H1 (cell line): ENCODE results near the gene SUPT20HL1. TPM values are rescaled to one million over a fixed set of nuclear protein-coding genes. Genes with fewer than 3 reads are reported as not detected.

Experiments used
- CTCF ChIA-PET: fragments of 300-600 bp; sonication (Branson Sonifier 250); formaldehyde crosslinking; loops from one replicate; lab custom pipeline; 2021; ENCODE audit not compliant: partially characterized antibody; lab: Charles Lee
- POLR2A ChIA-PET: fragments of 300-600 bp; sonication (Branson Sonifier 250); formaldehyde crosslinking; loops from one replicate; lab custom pipeline; 2021; ENCODE audit warnings: inconsistent platforms; ENCODE audit not compliant: partially characterized antibody; lab: Charles Lee
- DNase-seq, 2 experiments: peaks; one replicate each; pipeline versions ENCODE4 v3.0.0 to v3.0.0-alpha.2; 2010 to 2022; ENCODE audit warnings: low spot score in 2 of 2, low read depth in 1 of 2, mixed read lengths in 1 of 2
- FAIRE-seq: peaks from 2 replicates; lab custom pipeline; 2011; peaks lifted over from hg19 to GRCh38; lab: Jason Lieb, UNC
- H2AFZ ChIP-seq: 2 replicates; pipeline ENCODE4 v1.8.1; 2012; ENCODE audit warnings: low read length, inconsistent platforms
- H2AK5ac ChIP-seq: 2 replicates; pipeline ENCODE4 v1.6.1; 2013; ENCODE audit warnings: low read depth, low read length
- H2BK120ac ChIP-seq: replicated peaks from 2 replicates; pipeline ENCODE3; 2013; ENCODE audit warnings: low read depth, low read length, inconsistent platforms
- H2BK12ac ChIP-seq: 2 replicates; pipeline ENCODE4 v1.6.1; 2013; ENCODE audit warnings: low read depth, low read length
- H2BK15ac ChIP-seq: 2 replicates; pipeline ENCODE4 v1.6.1; 2013; ENCODE audit warnings: low read length
- H2BK20ac ChIP-seq: 2 replicates; pipeline ENCODE4 v1.6.1; 2013; ENCODE audit warnings: low read length
- H2BK5ac ChIP-seq: 2 replicates; pipeline ENCODE4 v1.6.1; 2013; ENCODE audit warnings: low read depth, low read length
- H3K14ac ChIP-seq: 2 replicates; pipeline ENCODE4 v1.6.1; 2013; ENCODE audit warnings: inconsistent platforms; ENCODE audit not compliant: insufficient read length
- H3K18ac ChIP-seq: 2 replicates; pipeline ENCODE4 v1.6.1; 2013; ENCODE audit warnings: low read length; ENCODE audit errors: extremely low read depth
- H3K23ac ChIP-seq: 2 replicates; pipeline ENCODE4 v1.6.1; 2013; ENCODE audit warnings: inconsistent platforms; ENCODE audit not compliant: insufficient read length
- H3K23me2 ChIP-seq: 2 replicates; pipeline ENCODE4 v1.6.1; 2013; ENCODE audit warnings: low read depth, low read length
- H3K27ac ChIP-seq: 2 replicates; pipeline ENCODE4 v1.6.1; 2011; ENCODE audit warnings: low read depth, low read length, inconsistent platforms
- H3K27me3 ChIP-seq, 4 experiments: replicated peaks in 1 of 4; 1 replicate in 1 of 4; 2 replicates in 3 of 4; pipeline versions ENCODE4 v1.6.1 to v1.8.1; 2011 to 2013; ENCODE audit warnings: low read length in 3 of 4, mild to moderate bottlenecking in 3 of 4, inconsistent platforms in 2 of 4, mixed read lengths in 2 of 4, moderate library complexity in 1 of 4; ENCODE audit not compliant: control insufficient read depth in 3 of 4, insufficient read depth in 3 of 4; ENCODE audit errors: extremely low read depth in 1 of 4
- H3K36me3 ChIP-seq, 4 experiments: 2 replicates each; pipeline versions ENCODE4 v1.6.1 to v1.8.1; 2011 to 2013; ENCODE audit warnings: mild to moderate bottlenecking in 4 of 4, low read length in 3 of 4, moderate library complexity in 2 of 4, control low read depth in 1 of 4, inconsistent platforms in 1 of 4; ENCODE audit not compliant: insufficient read depth in 4 of 4, control insufficient read depth in 2 of 4
- H3K4ac ChIP-seq: replicated peaks from 2 replicates; pipeline ENCODE3; 2013; ENCODE audit warnings: low read length, low read depth, mixed read lengths, inconsistent platforms; ENCODE audit not compliant: insufficient read length
- H3K4me1 ChIP-seq, 4 experiments: replicated peaks in 1 of 4; 1 replicate in 1 of 4; 2 replicates in 3 of 4; pipeline versions ENCODE4 v1.6.1 to v1.8.1; 2011 to 2013; ENCODE audit warnings: low read length in 3 of 4, inconsistent platforms in 2 of 4, mixed read lengths in 1 of 4; ENCODE audit not compliant: insufficient read depth in 4 of 4, control insufficient read depth in 3 of 4
- H3K4me2 ChIP-seq, 2 experiments: 2 replicates each; pipeline versions ENCODE4 v1.6.1 to v1.8.1; 2011 to 2013; ENCODE audit warnings: low read depth in 2 of 2, low read length in 2 of 2, control low read depth in 1 of 2, inconsistent platforms in 1 of 2, mild to moderate bottlenecking in 1 of 2; ENCODE audit not compliant: insufficient read depth in 1 of 2
- H3K4me3 ChIP-seq, 4 experiments: fragments of 200-600, 300-600 bp in 1 of 4; sonication (generic), shearing (Covaris generic), sonication (Bioruptor Twin) in 1 of 4; 2 replicates each; pipeline versions ENCODE4 v1.5.1 to v1.8.1; 2011 to 2016; ENCODE audit warnings: low read length in 4 of 4, low read depth in 3 of 4, control low read depth in 2 of 4, inconsistent platforms in 2 of 4, mild to moderate bottlenecking in 2 of 4, mixed read lengths in 1 of 4, moderate library complexity in 1 of 4; ENCODE audit not compliant: insufficient read depth in 2 of 4; ENCODE audit errors: extremely low read depth in 1 of 4
- H3K56ac ChIP-seq: replicated peaks from 2 replicates; pipeline ENCODE3; 2013; ENCODE audit warnings: low read depth, mild to moderate bottlenecking, mixed read lengths, low read length, inconsistent platforms; ENCODE audit not compliant: insufficient read length
- H3K79me1 ChIP-seq: 2 replicates; pipeline ENCODE4 v1.6.1; 2013; ENCODE audit warnings: low read depth, low read length, control low read depth
- H3K79me2 ChIP-seq, 2 experiments: 2 replicates each; pipeline versions ENCODE4 v1.6.1 to v1.8.1; 2012 to 2013; ENCODE audit warnings: low read length in 2 of 2, mild to moderate bottlenecking in 2 of 2, inconsistent platforms in 1 of 2; ENCODE audit not compliant: insufficient read depth in 2 of 2, control insufficient read depth in 1 of 2
- H3K9ac ChIP-seq, 4 experiments: replicated peaks in 1 of 4; 1 replicate in 1 of 4; 2 replicates in 3 of 4; pipeline versions ENCODE4 v1.6.1 to v1.8.1; 2011 to 2013; ENCODE audit warnings: low read depth in 3 of 4, low read length in 3 of 4, control low read depth in 2 of 4, mild to moderate bottlenecking in 2 of 4, moderate library complexity in 2 of 4, inconsistent platforms in 1 of 4; ENCODE audit errors: extremely low read depth in 1 of 4
- H3K9me3 ChIP-seq, 2 experiments: 2 replicates each; pipeline versions ENCODE4 v1.6.1 to v1.8.1; 2012 to 2013; ENCODE audit warnings: mild to moderate bottlenecking in 2 of 2, moderate library complexity in 2 of 2, control low read depth in 1 of 2, inconsistent platforms in 1 of 2, low read depth in 1 of 2, low read length in 1 of 2, mixed read lengths in 1 of 2; ENCODE audit not compliant: insufficient read depth in 2 of 2
- H4K20me1 ChIP-seq, 2 experiments: replicated peaks in 1 of 2; 2 replicates each; pipeline versions ENCODE3 to v1.8.1; 2011 to 2013; ENCODE audit warnings: inconsistent platforms in 2 of 2, low read length in 2 of 2, mild to moderate bottlenecking in 1 of 2; ENCODE audit not compliant: insufficient read depth in 2 of 2, control insufficient read depth in 1 of 2
- H4K5ac ChIP-seq: 2 replicates; pipeline ENCODE4 v1.6.1; 2013; ENCODE audit warnings: low read length, low read depth, mixed read lengths, inconsistent platforms; ENCODE audit not compliant: insufficient read length
- H4K8ac ChIP-seq: 2 replicates; pipeline ENCODE4 v1.8.0; 2013; ENCODE audit warnings: mild to moderate bottlenecking, moderate library complexity, low read length, inconsistent platforms; ENCODE audit not compliant: insufficient read depth; ENCODE audit errors: extremely low read depth
- H4K91ac ChIP-seq: replicated peaks from 2 replicates; pipeline ENCODE3; 2013; ENCODE audit warnings: low read length, mixed read lengths, inconsistent platforms; ENCODE audit not compliant: insufficient read length
- CBX8 ChIP-seq: fragments of 300-800, 300-1000 bp; sonication (generic); IDR thresholded peaks from 2 replicates; pipeline ENCODE4 v1.7.1; 2016; ENCODE audit warnings: low read depth, low read length, borderline replicate concordance
- CHD1 ChIP-seq: IDR thresholded peaks from 2 replicates; pipeline ENCODE4 v1.6.1; 2012; ENCODE audit warnings: low read depth, low read length, improper control_type of control experiment
- FOSL1 ChIP-seq: IDR thresholded peaks from 2 replicates; pipeline ENCODE4 v1.6.1; 2011; ENCODE audit warnings: mild to moderate bottlenecking, low read depth, low read length, moderate library complexity; ENCODE audit not compliant: insufficient read depth
- GABPA ChIP-seq: IDR thresholded peaks from 2 replicates; pipeline ENCODE4 v1.6.1; 2011; ENCODE audit warnings: mild to moderate bottlenecking, low read length, moderate library complexity, borderline replicate concordance; ENCODE audit not compliant: insufficient read depth
- KDM4A ChIP-seq: IDR thresholded peaks from one replicate; pipeline ENCODE4 v1.7.1; 2012; ENCODE audit warnings: low read depth, mild to moderate bottlenecking, moderate library complexity, low read length, inconsistent platforms; ENCODE audit not compliant: severe bottlenecking
- SRF ChIP-seq: IDR thresholded peaks from 2 replicates; pipeline ENCODE4 v1.6.1; 2011; ENCODE audit warnings: mild to moderate bottlenecking, low read depth, low read length, moderate library complexity
- WGBS, 2 experiments: shearing (Covaris generic) in 1 of 2; methylation state at CpG; one replicate each; pipeline versions ENCODE4 v1.1.6 to v1.1.7; 2013 to 2015; ENCODE audit warnings: low lambda C conversion rate in 2 of 2, mixed read lengths in 2 of 2, inconsistent platforms in 1 of 2, low coverage in 1 of 2, missing lambda C conversion rate in 1 of 2; ENCODE audit not compliant: insufficient replicate concordance in 2 of 2, insufficient coverage in 1 of 2, insufficient read length in 1 of 2; ENCODE audit errors: extremely low coverage in 1 of 2, missing lambda C conversion rate in 1 of 2; 5-methylcytosine and 5-hydroxymethylcytosine counted together
- polyA plus RNA-seq, 7 experiments: library from polyadenylated mRNA; depleted of rRNA in 3 of 7; stranded (reverse) in 5 of 7; unstranded in 2 of 7; fragments of >200 nt in 5 of 7; fragments of 200-250 nt in 2 of 7; gene quantifications; 1 replicate in 5 of 7; 2 replicates in 1 of 7; 4 replicates in 1 of 7; pipeline versions ENCODE4 v1.2.1 to v1.2.3, GENCODE V29; 2011 to 2013; ENCODE audit warnings: missing spikeins in 2 of 7, mixed read lengths in 2 of 7
- total RNA-seq: library from RNA; stranded (reverse); fragmentation: NEBNext Ultra II Directional; extraction: Animal tissue kit (Norgen Biotek cat#: 25700); gene quantifications from 2 replicates; pipeline ENCODE4 v1.2.1, GENCODE V29; 2021

The SUPT20HL1 gene
- total and polyA plus RNA-seq, 2 of the 8 experiments (the other 6 are each of a cell fraction or from before 2014, with no cell fraction given): not detected

DNA sequence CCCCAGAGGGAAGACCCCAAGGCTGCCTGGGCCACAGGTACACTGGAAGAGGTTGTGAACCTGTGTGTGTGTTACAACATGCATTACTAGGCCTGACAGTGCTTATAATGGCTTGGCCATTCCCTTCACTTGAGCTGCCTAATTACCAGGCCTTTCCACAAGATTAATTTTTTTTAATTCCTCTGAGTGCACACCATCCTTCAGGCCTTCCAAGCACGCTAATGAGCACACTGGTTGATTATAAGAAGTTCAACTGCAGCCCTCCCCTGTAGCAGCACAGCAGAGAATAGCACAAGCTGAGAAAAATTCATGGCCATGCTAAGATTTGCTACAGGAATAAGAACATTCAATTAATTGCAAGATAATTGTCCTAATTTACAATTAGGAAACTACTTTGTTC, 44.3 kb upstream of the SUPT20HL1 start:
- no peaks in the 10 kb centered on the region for H4K20me1 ChIP-seq
- H3K56ac ChIP-seq: no peak overlapping the region
- WGBS, 2 experiments: 92% methylated on average over 1 of the region's 1 CpG; no CpG with 5 or more reads in 1 of the 2 experiments
- H3K9ac ChIP-seq: no peak overlapping the region
- peaks cover 0 to 1% (median 0%) of the 10 kb centered on the region in 4 experiments; a peak in 2 of 7 replicates for H3K4me1 ChIP-seq
- no peak overlapping the region for H2AK5ac ChIP-seq
- TF ChIP-seq FOSL1 (no peak), CHD1 (no peak), CBX8 (no peak), GABPA (no peak), KDM4A (no peak), SRF (no peak)
- no peak overlapping the region for H3K14ac ChIP-seq
- H3K4me3 ChIP-seq: no peak overlapping the region
- no peak overlapping the region for H2BK5ac ChIP-seq
- H3K27me3 ChIP-seq: no peaks in the 10 kb centered on the region
- no peak overlapping the region for H2BK15ac ChIP-seq
- no peak overlapping the region for H4K91ac ChIP-seq
- H3K79me2 ChIP-seq: no peaks in the 10 kb centered on the region
- H2BK20ac ChIP-seq: no peak overlapping the region
- no peaks in the 10 kb centered on the region for H3K23me2 ChIP-seq
- H3K27ac ChIP-seq: no peak overlapping the region
- ChIA-PET CTCF (no interaction called here), POLR2A (no interaction called here)
- FAIRE-seq (no peak), DNase-seq (no peak)
- no peaks in the 10 kb centered on the region for H3K9me3 ChIP-seq
- H2AFZ ChIP-seq: no peak overlapping the region
- H2BK120ac ChIP-seq: no peak overlapping the region
- H2BK12ac ChIP-seq: no peak overlapping the region
- H3K4me2 ChIP-seq: no peak overlapping the region
- no peak overlapping the region for H3K18ac ChIP-seq
- no peaks in the 10 kb centered on the region for H3K79me1 ChIP-seq
- H3K4ac ChIP-seq: no peak overlapping the region
- H4K8ac ChIP-seq: no peak overlapping the region
- no peak overlapping the region for H3K23ac ChIP-seq
- H3K36me3 ChIP-seq: no peaks in the 10 kb centered on the region
- H4K5ac ChIP-seq: no peak overlapping the region
